Measurements from ENCODE around the gene GJB2. TPM values are rescaled to one million over a fixed set of nuclear protein-coding genes. Genes with fewer than 3 reads are reported as not detected.

GJB2 gene
- total RNA-seq, 1 donor from 2014 or later, result 0.23 TPM

DNA sequence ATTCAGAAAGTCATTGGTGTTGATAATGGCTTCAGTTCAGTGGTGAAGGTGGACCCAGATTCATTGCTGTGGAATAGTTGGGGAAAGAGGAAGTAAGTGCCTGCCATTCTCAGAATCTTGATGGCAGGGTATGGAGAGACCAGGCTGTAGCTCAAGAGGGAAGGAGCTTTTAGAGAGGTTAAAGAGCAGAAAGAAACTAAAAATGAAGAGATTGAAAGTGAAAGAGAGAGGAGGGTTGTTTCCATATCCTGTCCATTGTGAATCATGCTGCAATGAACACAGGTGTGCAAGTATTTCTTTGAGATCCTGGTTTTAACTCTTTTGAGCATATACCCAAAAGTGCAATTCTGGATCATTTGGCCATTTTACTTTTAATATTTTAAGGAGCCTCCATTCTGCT is 26.8 kb upstream of the GJB2 start:
- Mint-ChIP-seq H3K9me3 (ENCODE audit: unreplicated experiment) (no peaks in the 10 kb centered on the region), H3K27ac (ENCODE audit: unreplicated experiment) (no peak overlapping the region), H3K36me3 (ENCODE audit: low read depth, unreplicated experiment) (no peaks in the 10 kb centered on the region), H3K4me1 (ENCODE audit: unreplicated experiment) (no peaks in the 10 kb centered on the region), H3K4me3 (ENCODE audit: unreplicated experiment) (no peak overlapping the region), H3K27me3 (ENCODE audit: unreplicated experiment) (no peaks in the 10 kb centered on the region)
- TF ChIP-seq, protein P1, sequence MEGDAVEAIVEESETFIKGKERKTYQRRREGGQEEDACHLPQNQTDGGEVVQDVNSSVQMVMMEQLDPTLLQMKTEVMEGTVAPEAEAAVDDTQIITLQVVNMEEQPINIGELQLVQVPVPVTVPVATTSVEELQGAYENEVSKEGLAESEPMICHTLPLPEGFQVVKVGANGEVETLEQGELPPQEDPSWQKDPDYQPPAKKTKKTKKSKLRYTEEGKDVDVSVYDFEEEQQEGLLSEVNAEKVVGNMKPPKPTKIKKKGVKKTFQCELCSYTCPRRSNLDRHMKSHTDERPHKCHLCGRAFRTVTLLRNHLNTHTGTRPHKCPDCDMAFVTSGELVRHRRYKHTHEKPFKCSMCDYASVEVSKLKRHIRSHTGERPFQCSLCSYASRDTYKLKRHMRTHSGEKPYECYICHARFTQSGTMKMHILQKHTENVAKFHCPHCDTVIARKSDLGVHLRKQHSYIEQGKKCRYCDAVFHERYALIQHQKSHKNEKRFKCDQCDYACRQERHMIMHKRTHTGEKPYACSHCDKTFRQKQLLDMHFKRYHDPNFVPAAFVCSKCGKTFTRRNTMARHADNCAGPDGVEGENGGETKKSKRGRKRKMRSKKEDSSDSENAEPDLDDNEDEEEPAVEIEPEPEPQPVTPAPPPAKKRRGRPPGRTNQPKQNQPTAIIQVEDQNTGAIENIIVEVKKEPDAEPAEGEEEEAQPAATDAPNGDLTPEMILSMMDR (IDR thresholded peaks at IDR 0.05; ENCODE audit: unreplicated experiment), result no peak
- DNase-seq (ENCODE audit: low spot score), result no peak

DNA sequence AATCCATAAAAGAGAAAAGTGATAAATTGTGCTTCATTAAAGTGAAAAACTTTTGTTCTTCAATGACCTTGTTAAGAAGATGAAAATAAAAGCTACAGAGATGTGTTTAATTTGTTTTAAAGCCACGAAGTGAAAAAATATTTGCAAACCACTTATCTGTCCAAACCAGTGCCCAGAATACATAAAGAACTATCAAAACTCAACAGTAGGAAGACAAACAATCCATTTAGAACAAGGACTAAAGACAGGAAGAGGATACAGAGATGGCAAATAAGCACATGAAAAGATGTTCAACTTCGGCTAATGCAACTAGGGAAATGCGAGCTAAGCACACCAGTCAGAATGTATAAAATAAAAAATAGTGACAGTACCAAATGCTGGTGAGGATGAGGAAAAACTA is 24.4 kb upstream of the GJB2 start:
- Mint-ChIP-seq H3K4me1 (ENCODE audit: unreplicated experiment) (no peaks in the 10 kb centered on the region), H3K36me3 (ENCODE audit: low read depth, unreplicated experiment) (no peaks in the 10 kb centered on the region), H3K27me3 (ENCODE audit: unreplicated experiment) (no peaks in the 10 kb centered on the region), H3K4me3 (ENCODE audit: unreplicated experiment) (no peak overlapping the region), H3K9me3 (ENCODE audit: unreplicated experiment) (no peaks in the 10 kb centered on the region), H3K27ac (ENCODE audit: unreplicated experiment) (no peak overlapping the region)
- DNase-seq (ENCODE audit: low spot score), result no peak
- TF ChIP-seq, protein P1 (IDR thresholded peaks at IDR 0.05; ENCODE audit: unreplicated experiment), result no peak

DNA sequence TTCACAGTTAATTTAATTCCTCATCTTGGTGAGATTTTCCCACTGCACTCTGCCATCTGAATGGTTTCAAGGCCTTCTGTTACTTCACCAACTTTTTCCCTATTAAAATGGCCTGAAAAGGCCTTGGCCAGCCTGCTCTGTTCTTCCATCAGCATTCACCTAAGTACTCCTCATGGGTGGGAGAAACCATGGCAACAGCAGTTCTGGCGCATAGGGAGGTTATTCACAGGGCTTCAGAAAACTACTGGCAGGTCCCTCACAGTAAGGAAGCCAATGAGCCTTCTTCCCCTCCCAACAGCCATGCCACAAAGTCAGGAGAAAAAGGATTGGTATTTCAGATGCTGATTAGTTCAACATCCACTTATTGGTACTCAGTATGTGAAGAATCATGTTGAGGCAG is 17.2 kb upstream of the GJB2 start:
- Mint-ChIP-seq H3K36me3 (ENCODE audit: low read depth, unreplicated experiment) (no peaks in the 10 kb centered on the region), H3K27ac (ENCODE audit: unreplicated experiment) (no peak overlapping the region), H3K4me3 (ENCODE audit: unreplicated experiment) (no peak overlapping the region), H3K27me3 (ENCODE audit: unreplicated experiment) (no peaks in the 10 kb centered on the region), H3K9me3 (ENCODE audit: unreplicated experiment) (no peaks in the 10 kb centered on the region), H3K4me1 (ENCODE audit: unreplicated experiment) (no peaks in the 10 kb centered on the region)
- no peak for DNase-seq (ENCODE audit: low spot score)
- TF ChIP-seq, protein P1 (IDR thresholded peaks at IDR 0.05; ENCODE audit: unreplicated experiment), result no peak

DNA sequence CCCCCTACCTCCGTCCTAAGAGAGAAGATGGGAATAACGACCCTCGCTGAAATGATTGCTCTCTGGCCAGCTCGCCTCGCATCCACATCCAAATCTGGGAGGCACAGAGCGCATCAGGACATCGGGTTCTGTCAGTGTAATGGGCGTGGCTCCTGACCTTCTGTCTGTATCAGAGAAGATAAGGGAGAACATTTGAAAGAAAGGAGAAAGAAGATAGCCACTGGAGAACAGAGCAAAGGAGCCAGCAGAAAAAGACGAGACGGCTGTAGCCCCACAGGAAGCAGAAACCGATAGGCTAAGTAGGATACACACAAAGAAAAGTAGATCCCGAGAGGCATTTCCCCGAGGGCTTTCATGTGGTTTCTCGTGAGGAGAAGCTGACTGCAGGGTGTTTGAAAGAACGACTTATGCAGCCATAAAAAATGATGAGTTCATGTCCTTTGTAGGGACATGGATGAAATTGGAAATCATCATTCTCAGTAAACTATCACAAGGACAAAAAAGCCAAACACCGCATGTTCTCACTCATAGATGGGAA is 14.0 kb upstream of the GJB2 start:
- no peak for DNase-seq (ENCODE audit: low spot score)
- H3K4me3 Mint-ChIP-seq (ENCODE audit: unreplicated experiment), result no peak overlapping the region
- TF ChIP-seq, protein P1 (IDR thresholded peaks at IDR 0.05; ENCODE audit: unreplicated experiment), result no peak
- H3K4me1 Mint-ChIP-seq (ENCODE audit: unreplicated experiment), result no peaks in the 10 kb centered on the region
- no peaks in the 10 kb centered on the region for H3K36me3 Mint-ChIP-seq (ENCODE audit: low read depth, unreplicated experiment)
- H3K27ac Mint-ChIP-seq (ENCODE audit: unreplicated experiment), result no peak overlapping the region
- no peaks in the 10 kb centered on the region for H3K9me3 Mint-ChIP-seq (ENCODE audit: unreplicated experiment)
- H3K27me3 Mint-ChIP-seq (ENCODE audit: unreplicated experiment), result no peaks in the 10 kb centered on the region

DNA sequence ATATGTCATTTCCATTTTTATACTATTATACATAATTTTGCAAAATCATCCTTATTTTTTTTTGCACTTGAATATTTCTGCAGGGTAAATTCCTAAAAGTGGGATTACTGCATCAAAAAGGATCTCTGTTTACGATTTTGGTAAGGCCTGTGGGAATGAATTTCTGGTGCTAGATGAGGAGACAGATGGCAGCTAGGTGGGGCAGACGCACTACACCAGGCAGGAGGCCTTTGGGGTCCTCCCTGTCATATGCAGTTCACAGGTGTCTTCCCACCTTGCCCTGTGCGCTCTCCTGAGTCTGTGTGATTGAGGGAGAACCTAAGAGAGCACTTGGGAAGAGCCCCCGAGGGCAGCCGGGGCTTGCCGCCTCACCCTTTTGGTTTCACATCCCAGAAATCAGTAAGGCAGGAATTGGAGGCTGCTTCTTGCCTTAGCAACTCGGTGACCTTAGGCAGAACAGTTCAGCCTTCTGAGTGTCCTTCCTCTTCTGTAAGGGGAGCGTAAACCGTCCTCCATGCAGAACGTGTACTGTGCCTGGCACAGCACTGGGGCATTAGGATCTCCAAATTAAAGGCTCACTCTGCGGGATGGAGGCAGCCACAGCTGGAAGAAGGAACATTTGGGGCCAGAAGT is 13.4 kb upstream of the GJB2 start:
- H3K27me3 Mint-ChIP-seq (ENCODE audit: unreplicated experiment), result no peaks in the 10 kb centered on the region
- no peaks in the 10 kb centered on the region for H3K4me1 Mint-ChIP-seq (ENCODE audit: unreplicated experiment)
- no peak overlapping the region for H3K27ac Mint-ChIP-seq (ENCODE audit: unreplicated experiment)
- no peaks in the 10 kb centered on the region for H3K9me3 Mint-ChIP-seq (ENCODE audit: unreplicated experiment)
- no peaks in the 10 kb centered on the region for H3K36me3 Mint-ChIP-seq (ENCODE audit: low read depth, unreplicated experiment)
- DNase-seq (ENCODE audit: low spot score), result no peak
- TF ChIP-seq, protein P1 (IDR thresholded peaks at IDR 0.05; ENCODE audit: unreplicated experiment), result no peak
- no peak overlapping the region for H3K4me3 Mint-ChIP-seq (ENCODE audit: unreplicated experiment)
